ENCODE results near the gene CMA1.

The CMA1 gene

DNA sequence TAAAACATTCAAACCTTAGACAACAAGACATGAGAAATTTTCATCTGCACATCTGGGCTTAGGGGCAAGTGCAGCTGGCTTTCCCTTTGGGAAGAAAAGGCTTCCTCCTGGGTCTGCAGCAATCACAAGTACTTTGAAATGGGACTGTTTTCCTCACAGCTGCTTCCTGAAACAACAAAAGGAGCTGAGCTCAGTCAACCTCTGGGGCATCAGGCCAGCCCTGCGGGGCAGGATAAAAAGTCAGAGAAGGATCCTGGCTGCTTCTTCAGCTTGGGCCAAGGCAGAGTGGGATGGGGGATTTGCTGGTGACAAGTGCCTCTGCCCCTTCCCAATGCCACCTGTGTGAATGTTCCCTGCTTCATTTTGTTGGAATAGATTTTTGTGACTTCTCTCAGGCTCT lies 49.3 kb downstream of the CMA1 start:
- DNase-seq (ENCODE audit: low read depth, low spot score), result no peak
- CTCF ChIA-PET, result no interaction called here
- TF ChIP-seq, protein P1, sequence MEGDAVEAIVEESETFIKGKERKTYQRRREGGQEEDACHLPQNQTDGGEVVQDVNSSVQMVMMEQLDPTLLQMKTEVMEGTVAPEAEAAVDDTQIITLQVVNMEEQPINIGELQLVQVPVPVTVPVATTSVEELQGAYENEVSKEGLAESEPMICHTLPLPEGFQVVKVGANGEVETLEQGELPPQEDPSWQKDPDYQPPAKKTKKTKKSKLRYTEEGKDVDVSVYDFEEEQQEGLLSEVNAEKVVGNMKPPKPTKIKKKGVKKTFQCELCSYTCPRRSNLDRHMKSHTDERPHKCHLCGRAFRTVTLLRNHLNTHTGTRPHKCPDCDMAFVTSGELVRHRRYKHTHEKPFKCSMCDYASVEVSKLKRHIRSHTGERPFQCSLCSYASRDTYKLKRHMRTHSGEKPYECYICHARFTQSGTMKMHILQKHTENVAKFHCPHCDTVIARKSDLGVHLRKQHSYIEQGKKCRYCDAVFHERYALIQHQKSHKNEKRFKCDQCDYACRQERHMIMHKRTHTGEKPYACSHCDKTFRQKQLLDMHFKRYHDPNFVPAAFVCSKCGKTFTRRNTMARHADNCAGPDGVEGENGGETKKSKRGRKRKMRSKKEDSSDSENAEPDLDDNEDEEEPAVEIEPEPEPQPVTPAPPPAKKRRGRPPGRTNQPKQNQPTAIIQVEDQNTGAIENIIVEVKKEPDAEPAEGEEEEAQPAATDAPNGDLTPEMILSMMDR (IDR thresholded peaks at IDR 0.05; ENCODE audit: insufficient read depth, low read length, missing control alignments), result no peak
- no peak overlapping the region for H3K4me3 ChIP-seq (ENCODE audit: low read depth, low read length)
- POLR2A ChIA-PET, result no interaction called here

DNA sequence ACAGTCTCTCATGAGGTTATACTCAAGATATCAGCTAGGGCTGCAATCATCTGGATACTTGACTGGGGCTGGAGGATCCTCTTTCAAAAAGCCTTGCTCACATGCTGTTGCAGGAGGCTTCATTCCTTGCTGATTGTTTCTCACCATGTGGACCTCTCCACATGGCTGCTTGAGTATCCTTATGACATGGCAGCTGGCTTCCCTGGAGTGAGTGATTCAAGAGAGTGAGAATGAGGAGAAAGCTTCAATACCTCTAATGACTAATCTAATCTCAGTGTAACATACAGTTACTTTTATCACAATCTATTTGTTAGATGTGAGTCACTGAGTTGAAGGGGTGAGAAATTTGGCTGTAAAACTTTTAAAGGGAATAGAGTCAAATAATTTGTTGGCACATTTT lies 51.1 kb downstream of the CMA1 start:
- no peak overlapping the region for H3K4me3 ChIP-seq (ENCODE audit: low read depth, low read length)
- ChIA-PET POLR2A (no interaction called here), CTCF (interaction anchor here (0.6 to 0.9 kb wide), 2 partner anchors 123 to 242 kb away, joined by 3 to 4 read pairs; no protein-coding TSS in a partner anchor)
- TF ChIP-seq, protein P1 (IDR thresholded peaks at IDR 0.05; ENCODE audit: insufficient read depth, low read length, missing control alignments), result no peak
- no peak for DNase-seq (ENCODE audit: low read depth, low spot score)

Data from AG04449 (cell line).